GM12878 (cell line): ENCODE measurements around the gene GSTM2. TPM values are rescaled to one million over a fixed set of nuclear protein-coding genes. Genes with fewer than 3 reads are reported as not detected.

ENCODE experiments used
- ATAC-seq: fragments of 200-7000 bp; cut with Tn5 transposase; 3 replicates; pipeline ENCODE4 v1.9.1; 2020; ENCODE audit warnings: mild to moderate bottlenecking, moderate library complexity
- BruUV-seq: library from RNA; stranded (reverse); fragments of 400-500 nt; replicated peaks from 2 replicates; lab custom pipeline; 2021; lab: Mats Ljungman, UMichigan
- CTCF ChIA-PET: fragments of 300-600 bp; sonication (Branson Sonifier 250); formaldehyde crosslinking; extraction: SDS; loops from one replicate; lab custom pipeline; 2021; ENCODE audit warnings: inconsistent platforms; lab: Yijun Ruan, JAX
- POLR2A ChIA-PET: fragments of 350-600 bp; formaldehyde crosslinking; extraction: SDS; loops from one replicate; lab custom pipeline; 2021; ENCODE audit warnings: inconsistent platforms; lab: Charles Lee
- RAD21 ChIA-PET: fragments of 300-600 bp; sonication (Branson Sonifier 250); formaldehyde crosslinking; loops from one replicate; lab custom pipeline; 2023; ENCODE audit warnings: antibody characterized with exemption; ENCODE audit not compliant: unreplicated experiment; lab: Charles Lee
- SMC1A ChIA-PET: fragments of 300-600 bp; sonication (Branson Sonifier 250); formaldehyde crosslinking; loops from one replicate; lab custom pipeline; 2023; ENCODE audit not compliant: unreplicated experiment, uncharacterized antibody; lab: Charles Lee
- DNase-seq: peaks from one replicate; pipeline ENCODE4 v3.0.0-alpha.2; 2011; ENCODE audit warnings: low read depth, low spot score
- FAIRE-seq: peaks from 3 replicates; lab custom pipeline; 2011; peaks lifted over from hg19 to GRCh38; lab: Jason Lieb, UNC
- H2AFZ ChIP-seq: 2 replicates; pipeline ENCODE4 v1.6.0; 2011; ENCODE audit warnings: low read depth, low read length, control low read depth; ENCODE audit not compliant: control insufficient read depth
- H3K27ac ChIP-seq: 2 replicates; pipeline ENCODE4 v1.5.1; 2011; ENCODE audit warnings: control low read depth; ENCODE audit not compliant: control insufficient read depth, insufficient read depth
- H3K27me3 ChIP-seq, 2 experiments: replicated peaks in 1 of 2; 2 replicates each; pipeline versions ENCODE4 v1.6.0 to v1.6.1; 2011; ENCODE audit warnings: low read length in 1 of 2; ENCODE audit not compliant: control insufficient read depth in 2 of 2, insufficient read depth in 2 of 2
- H3K36me3 ChIP-seq, 2 experiments: 2 replicates each; pipeline ENCODE4 v1.5.1; 2011; ENCODE audit warnings: low read length in 1 of 2; ENCODE audit not compliant: control insufficient read depth in 2 of 2, insufficient read depth in 2 of 2
- H3K4me1 ChIP-seq: 2 replicates; pipeline ENCODE4 v1.6.1; 2011; ENCODE audit warnings: mild to moderate bottlenecking, low read length, moderate library complexity, mixed read lengths; ENCODE audit not compliant: control insufficient read depth, insufficient read depth
- H3K4me2 ChIP-seq: 2 replicates; pipeline ENCODE4 v1.6.0; 2011; ENCODE audit warnings: control low read depth; ENCODE audit not compliant: control insufficient read depth, insufficient read depth
- H3K4me3 ChIP-seq: fragments of 200-600 bp; sonication (generic); 2 replicates; pipeline ENCODE4 v1.5.1; 2016
- H3K79me2 ChIP-seq: 2 replicates; pipeline ENCODE4 v1.6.0; 2011; ENCODE audit warnings: low read length; ENCODE audit not compliant: control insufficient read depth, insufficient read depth
- H3K9ac ChIP-seq: 2 replicates; pipeline ENCODE4 v1.8.0; 2011; ENCODE audit warnings: low read length, control low read depth, mixed read lengths; ENCODE audit not compliant: control insufficient read depth, insufficient read depth
- H3K9me3 ChIP-seq: replicated peaks from 3 replicates; pipeline ENCODE4 v1.5.1; 2011; ENCODE audit warnings: mild to moderate bottlenecking, low read length; ENCODE audit not compliant: control insufficient read depth, insufficient read depth
- H4K20me1 ChIP-seq: 2 replicates; pipeline ENCODE4 v1.6.0; 2011; ENCODE audit not compliant: control insufficient read depth, insufficient read depth
- BRCA1 ChIP-seq: IDR thresholded peaks from 2 replicates; pipeline ENCODE4 v1.6.1; 2011; ENCODE audit warnings: low read depth, low read length, improper control_type of control experiment
- EGR1 ChIP-seq, 2 experiments: IDR thresholded peaks; 1 replicate in 1 of 2; 2 replicates in 1 of 2; pipeline ENCODE4 v1.6.1; 2011 to 2012; ENCODE audit warnings: low read depth in 2 of 2, low read length in 2 of 2, borderline replicate concordance in 1 of 2, mild to moderate bottlenecking in 1 of 2, moderate library complexity in 1 of 2
- FOS ChIP-seq: IDR thresholded peaks from 3 replicates; pipeline ENCODE4 v1.6.1; 2011; ENCODE audit warnings: borderline replicate concordance; ENCODE audit not compliant: insufficient read length; ENCODE audit errors: extremely low read depth
- POLR2A ChIP-seq: IDR thresholded peaks from 2 replicates; pipeline ENCODE4 v1.6.1; 2011; ENCODE audit warnings: low read depth, mild to moderate bottlenecking, low read length
- RAD21 ChIP-seq: IDR thresholded peaks from 2 replicates; pipeline ENCODE4 v1.6.1; 2011; ENCODE audit warnings: mild to moderate bottlenecking, low read depth, low read length, moderate library complexity; ENCODE audit not compliant: insufficient read depth
- SMC3 ChIP-seq: IDR thresholded peaks from 2 replicates; pipeline ENCODE4 v1.6.1; 2011; ENCODE audit warnings: low read length, improper control_type of control experiment, borderline replicate concordance
- WGBS: methylation state at CpG from one replicate; pipeline ENCODE4 v1.1.6; 2016; ENCODE audit warnings: low lambda C conversion rate; ENCODE audit not compliant: insufficient replicate concordance, insufficient coverage; ENCODE audit errors: missing lambda C conversion rate; 5-methylcytosine and 5-hydroxymethylcytosine counted together
- in situ Hi-C: fragments of 300-500 bp; cut with MboI; formaldehyde crosslinking; loops from 9 replicates; pipeline ENCODE4 v1.14.3; 2018; ENCODE audit warnings: mixed read lengths
- intact Hi-C: fragments of 100-400 bp; cut with micrococcal nuclease; formaldehyde crosslinking; loops from one replicate; pipeline ENCODE4 v1.14.2; 2022; ENCODE audit not compliant: unreplicated experiment
- polyA plus RNA-seq, 11 experiments: library from polyadenylated mRNA; depleted of rRNA in 4 of 11; unstranded in 6 of 11; stranded (reverse) in 5 of 11; fragments of >200 nt; fragmentation: Nextera tagmentation in 4 of 11; fragmentation: Illumina TruSeq in 1 of 11; extraction: Ambion mirVana in 4 of 11; extraction: Trizol in 1 of 11; gene quantifications; 1 replicate in 1 of 11; 2 replicates in 10 of 11; pipeline versions ENCODE4 v1.2.1 to v1.2.3, GENCODE V29; 2011 to 2016; ENCODE audit warnings: inconsistent platforms in 2 of 11, missing spikeins in 2 of 11, low read depth in 1 of 11
- total RNA-seq, 4 experiments: library from RNA; depleted of rRNA in 3 of 4; stranded (reverse); fragments of >200 nt in 3 of 4; fragmentation: Illumina TruSeq in 1 of 4; extraction: Trizol in 1 of 4; gene quantifications; 2 replicates each; pipeline versions ENCODE4 v1.2.1 to v1.2.3, GENCODE V29; 2013 to 2021
- TF ChIP-seq, protein P1 (sequence below): IDR thresholded peaks from 2 replicates; pipeline ENCODE4 v1.6.1; 2011; ENCODE audit warnings: low read depth, mild to moderate bottlenecking, low read length, moderate library complexity, borderline replicate concordance; ENCODE audit errors: extremely low read depth
- TF ChIP-seq, protein P2 (sequence below), 3 experiments: IDR thresholded peaks in 2 of 3; conservative IDR thresholded peaks in 1 of 3; 2 replicates each; pipeline ENCODE4 v1.5.1; 2011; ENCODE audit warnings: low read depth in 3 of 3, low read length in 3 of 3, mild to moderate bottlenecking in 3 of 3, control low read depth in 2 of 3, moderate library complexity in 2 of 3, inconsistent platforms in 1 of 3, mixed read lengths in 1 of 3; ENCODE audit not compliant: control insufficient read depth in 2 of 3, insufficient read depth in 1 of 3; ENCODE audit errors: extremely low read depth in 1 of 3

GSTM2 gene
- total and polyA plus RNA-seq, 10 of the 15 experiments (the other 5 are each of a cell fraction or from before 2014, with no cell fraction given), result 8.3 to 32.3 (median 20.2) TPM

DNA sequence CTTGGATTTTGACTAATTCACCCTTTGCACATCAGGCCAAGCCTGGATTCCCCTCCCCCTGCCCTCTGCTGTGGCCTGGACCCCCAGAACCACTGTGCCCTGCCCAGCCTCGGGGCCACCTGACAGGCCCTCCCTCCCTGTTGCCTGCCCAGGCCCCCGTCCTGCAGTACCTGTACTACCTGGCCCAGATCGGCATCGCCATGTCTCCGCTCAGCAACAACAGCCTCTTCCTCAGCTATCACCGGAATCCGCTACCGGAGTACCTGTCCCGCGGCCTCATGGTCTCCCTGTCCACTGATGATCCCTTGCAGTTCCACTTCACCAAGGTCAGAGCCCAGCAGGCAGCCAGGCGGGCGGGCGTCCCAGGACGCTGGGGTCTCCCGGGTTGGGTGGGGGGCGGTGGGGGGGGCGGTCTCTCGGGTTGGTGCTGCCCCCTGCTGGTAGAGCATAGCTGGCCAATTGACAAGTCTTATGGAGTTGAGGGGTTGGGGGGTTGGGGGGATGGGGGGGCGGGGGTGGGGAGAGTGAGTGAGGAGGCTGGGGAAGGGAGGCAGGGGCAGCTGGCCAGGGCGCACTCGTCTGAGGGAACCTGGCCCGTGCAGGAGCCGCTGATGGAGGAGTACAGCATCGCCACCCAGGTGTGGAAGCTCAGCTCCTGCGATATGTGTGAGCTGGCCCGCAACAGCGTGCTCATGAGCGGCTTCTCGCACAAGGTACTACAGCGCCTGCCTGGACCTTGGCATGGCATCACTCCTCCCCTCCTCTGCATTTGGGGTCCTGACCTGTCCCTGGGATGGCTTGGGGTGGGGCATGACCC is 37.6 kb upstream of the GSTM2 start:
- H3K27ac ChIP-seq, result no peak overlapping the region
- RAD21 ChIA-PET, result interaction anchor here (0.6 to 4.3 kb wide), 9 partner anchors 9 to 354 kb away, joined by 3 to 59 read pairs (median 4); partner anchors contain the start of genes AHCYL1 and GNAI3
- H3K79me2 ChIP-seq, result no peaks in the 10 kb centered on the region
- H4K20me1 ChIP-seq, result no peaks in the 10 kb centered on the region
- H3K9me3 ChIP-seq, result no peaks in the 10 kb centered on the region
- intact Hi-C loops, result no loop called here
- 80% methylated on average over 27 of the region's 30 CpGs for WGBS
- H3K4me1 ChIP-seq, result peaks cover 12% of the 10 kb centered on the region
- SMC1A ChIA-PET, result interaction anchor here (1.0 to 5.4 kb wide), 8 partner anchors 9 to 97 kb away, joined by 3 to 36 read pairs (median 4); partner anchors contain the start of gene GNAI3
- H3K36me3 ChIP-seq, result peaks cover 8 to 29% of the 10 kb centered on the region in 2 experiments; a peak in 3 of 4 replicates
- FAIRE-seq (no peak), DNase-seq (no peak)
- no TSS peak for BruUV-seq
- no peak overlapping the region for H3K4me3 ChIP-seq
- H2AFZ ChIP-seq, result no peak overlapping the region
- POLR2A ChIA-PET, result interaction anchor here (1.7 kb wide), 1 partner anchor 84 kb away, joined by 6 read pairs; no protein-coding TSS in a partner anchor
- no peak overlapping the region for H3K4me2 ChIP-seq
- TF ChIP-seq, protein P1, sequence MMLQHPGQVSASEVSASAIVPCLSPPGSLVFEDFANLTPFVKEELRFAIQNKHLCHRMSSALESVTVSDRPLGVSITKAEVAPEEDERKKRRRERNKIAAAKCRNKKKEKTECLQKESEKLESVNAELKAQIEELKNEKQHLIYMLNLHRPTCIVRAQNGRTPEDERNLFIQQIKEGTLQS, result no peak
- TF ChIP-seq RAD21 (peak; percentile 31; the same call in 1 of the 2 replicates), BRCA1 (no peak), EGR1 (IDR thresholded peaks at IDR 0.05; ENCODE audit: borderline replicate concordance in 1 of 2, low read depth in 2 of 2, low read length in 2 of 2) (no peak), FOS (no peak), SMC3 (peak; percentile 5; the same call in 1 of the 2 replicates), POLR2A (no peak; the same call in 1 of the 2 replicates)
- TF ChIP-seq, protein P2, sequence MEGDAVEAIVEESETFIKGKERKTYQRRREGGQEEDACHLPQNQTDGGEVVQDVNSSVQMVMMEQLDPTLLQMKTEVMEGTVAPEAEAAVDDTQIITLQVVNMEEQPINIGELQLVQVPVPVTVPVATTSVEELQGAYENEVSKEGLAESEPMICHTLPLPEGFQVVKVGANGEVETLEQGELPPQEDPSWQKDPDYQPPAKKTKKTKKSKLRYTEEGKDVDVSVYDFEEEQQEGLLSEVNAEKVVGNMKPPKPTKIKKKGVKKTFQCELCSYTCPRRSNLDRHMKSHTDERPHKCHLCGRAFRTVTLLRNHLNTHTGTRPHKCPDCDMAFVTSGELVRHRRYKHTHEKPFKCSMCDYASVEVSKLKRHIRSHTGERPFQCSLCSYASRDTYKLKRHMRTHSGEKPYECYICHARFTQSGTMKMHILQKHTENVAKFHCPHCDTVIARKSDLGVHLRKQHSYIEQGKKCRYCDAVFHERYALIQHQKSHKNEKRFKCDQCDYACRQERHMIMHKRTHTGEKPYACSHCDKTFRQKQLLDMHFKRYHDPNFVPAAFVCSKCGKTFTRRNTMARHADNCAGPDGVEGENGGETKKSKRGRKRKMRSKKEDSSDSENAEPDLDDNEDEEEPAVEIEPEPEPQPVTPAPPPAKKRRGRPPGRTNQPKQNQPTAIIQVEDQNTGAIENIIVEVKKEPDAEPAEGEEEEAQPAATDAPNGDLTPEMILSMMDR (IDR thresholded peaks at IDR 0.05 in 2 of 3, conservative IDR thresholded peaks at IDR 0.05 in 1 of 3; ENCODE audit: control insufficient read depth in 2 of 3, extremely low read depth in 1 of 3, insufficient read depth in 1 of 3, low read depth in 3 of 3, low read length in 3 of 3), result peak; percentile 7 to 33 (median 11); a peak in 3 of 6 replicates
- TF ChIP-seq, all 136 proteins: peak for 3
- CTCF ChIA-PET, result interaction anchor here (0.7 to 6.3 kb wide), 14 partner anchors 8 to 356 kb away, joined by 3 to 75 read pairs (median 6); partner anchors contain the start of genes AHCYL1, AMPD2, GNAI3 and GNAT2
- in situ Hi-C loops, result no loop called here
- ATAC-seq, result peak; percentile 14; the same call in 1 of the 3 replicates
- Histone ChIP-seq H3K27me3 (no peaks in the 10 kb centered on the region), H3K9ac (no peak overlapping the region)
